Esophagus muscularis mucosa (tissue), 4 donors: ENCODE measurements around the gene H6PD. TPM values are rescaled to one million over a fixed set of nuclear protein-coding genes. Genes with fewer than 3 reads are reported as not detected.
A peak's percentile ranks its signal among the peaks of the same experiment; 100 is the strongest.

ENCODE experiments used
- DNase-seq: peaks from one replicate; pipeline ENCODE4 v3.0.0-alpha.2; 2017; ENCODE audit errors: extremely low spot score
- H3K27ac ChIP-seq, 4 donors: fragments of 200-600 bp; sonication (generic); replicated peaks in 1 of 4; 1 replicate in 3 of 4; 2 replicates in 1 of 4; pipeline ENCODE4 v1.5.1; 2016 to 2019; ENCODE audit warnings: mild to moderate bottlenecking in 1 of 4
- H3K27me3 ChIP-seq, 4 donors: fragments of 200-600 bp; sonication (generic); one replicate each; pipeline versions ENCODE4 v1.5.1 to v1.6.0; 2016 to 2019
- H3K36me3 ChIP-seq, 4 donors: fragments of 200-600 bp; sonication (generic); one replicate each; pipeline ENCODE4 v1.5.1; 2016 to 2019
- H3K4me1 ChIP-seq, 4 donors: fragments of 200-600 bp; sonication (generic); one replicate each; pipeline ENCODE4 v1.5.1; 2016 to 2019
- H3K4me3 ChIP-seq, 4 donors: fragments of 200-600 bp; sonication (generic); 1 replicate in 2 of 4; 2 replicates in 2 of 4; pipeline ENCODE4 v1.5.1; 2016 to 2019; ENCODE audit warnings: mild to moderate bottlenecking in 4 of 4, moderate library complexity in 1 of 4
- H3K9me3 ChIP-seq, 4 donors: fragments of 200-600 bp; sonication (generic); 1 replicate in 3 of 4; 2 replicates in 1 of 4; pipeline ENCODE4 v1.5.1; 2016 to 2019
- CTCF ChIP-seq, 3 experiments: fragments of 200-600 bp in 2 of 3; fragments of 450-650 bp in 1 of 3; sonication (generic) in 2 of 3; IDR thresholded peaks; one replicate each; pipeline ENCODE4 v1.5.1; 2017 to 2019; ENCODE audit warnings: antibody characterized with exemption in 3 of 3, mild to moderate bottlenecking in 2 of 3, moderate library complexity in 1 of 3
- EP300 ChIP-seq: sonication (generic); formaldehyde crosslinking; IDR thresholded peaks from one replicate; pipeline ENCODE4 v1.6.1; 2017; ENCODE audit warnings: antibody characterized with exemption
- POLR2A ChIP-seq: fragments of 450-650 bp; IDR thresholded peaks from one replicate; pipeline ENCODE4 v1.6.1; 2017; ENCODE audit warnings: antibody characterized with exemption, moderate library complexity, mild to moderate bottlenecking, low read depth
- POLR2AphosphoS5 ChIP-seq, 2 donors: sonication (generic); formaldehyde crosslinking; IDR thresholded peaks; one replicate each; pipeline ENCODE4 v1.6.1; 2017; ENCODE audit warnings: antibody characterized with exemption in 2 of 2
- WGBS: methylation state at CpG from one replicate; pipeline ENCODE4 v1.1.5; 2018; 5-methylcytosine and 5-hydroxymethylcytosine counted together
- intact Hi-C: fragments of 100-400 bp; cut with DNase I; formaldehyde crosslinking; loops from one replicate; pipeline ENCODE4 v1.15.1; 2023
- total RNA-seq, 4 donors: library from RNA; depleted of rRNA; stranded (reverse); fragments of >200 nt; gene quantifications; one replicate each; pipeline versions ENCODE4 v1.1.0 to v1.2.1, GENCODE V29; 2016

The H6PD gene
- total RNA-seq, 4 donors from 2014 or later: 31.1 to 54.4 (median 38.4) TPM

DNA sequence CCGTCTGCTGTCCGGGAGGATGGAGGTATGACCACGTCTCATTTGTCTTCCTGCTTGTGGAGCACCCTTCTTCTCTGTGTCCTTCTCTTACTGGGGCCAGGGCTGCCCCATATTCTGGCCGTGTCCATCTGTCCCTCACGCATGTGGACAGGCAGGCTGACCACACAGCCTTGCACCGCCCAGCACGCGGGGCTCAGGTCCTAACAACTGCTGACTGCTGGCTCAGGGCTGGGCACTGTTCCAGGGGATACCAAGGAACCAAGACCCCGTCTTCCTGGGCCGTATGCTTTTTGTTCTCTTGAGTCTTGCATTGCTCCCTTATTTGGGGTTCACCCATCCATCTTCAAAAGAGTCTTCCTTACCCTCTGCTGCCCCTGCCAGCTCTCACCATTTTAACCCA, 40.6 kb downstream of the H6PD start:
- no peak for DNase-seq
- WGBS: 78% methylated on average over 8 of the region's 10 CpGs
- intact Hi-C loops: no loop called here
- H3K4me1 ChIP-seq: peaks cover 8 to 25% (median 13%) of the 10 kb centered on the region in 4 donors
- no peaks in the 10 kb centered on the region for H3K27me3 ChIP-seq
- no peaks in the 10 kb centered on the region for H3K9me3 ChIP-seq
- H3K27ac ChIP-seq: no peak overlapping the region
- no peak overlapping the region for H3K4me3 ChIP-seq
- H3K36me3 ChIP-seq: peaks cover 0 to 3% (median 0%) of the 10 kb centered on the region in 4 donors
- no peak for TF ChIP-seq CTCF (IDR thresholded peaks at IDR 0.05)
- no peak for TF ChIP-seq POLR2A
- TF ChIP-seq POLR2AphosphoS5 (IDR thresholded peaks at IDR 0.05): no peak
- TF ChIP-seq EP300: no peak

- intact Hi-C loops: no loop called here
- 79% methylated on average over 9 of the region's 12 CpGs for WGBS
- peaks cover 7 to 25% (median 13%) of the 10 kb centered on the region in 4 donors for H3K4me1 ChIP-seq
- DNase-seq: no peak
- H3K27ac ChIP-seq: no peak overlapping the region
- H3K9me3 ChIP-seq: no peaks in the 10 kb centered on the region
- peaks cover 0 to 3% (median 0%) of the 10 kb centered on the region in 4 donors for H3K36me3 ChIP-seq
- no peaks in the 10 kb centered on the region for H3K27me3 ChIP-seq
- no peak overlapping the region for H3K4me3 ChIP-seq
- TF ChIP-seq POLR2AphosphoS5 (IDR thresholded peaks at IDR 0.05) (no peak), POLR2A (no peak), CTCF (IDR thresholded peaks at IDR 0.05) (no peak), EP300 (no peak)
These were observed 41.0 kb downstream of the H6PD start for GRCh38 chr1:9275567-9276034.

DNA sequence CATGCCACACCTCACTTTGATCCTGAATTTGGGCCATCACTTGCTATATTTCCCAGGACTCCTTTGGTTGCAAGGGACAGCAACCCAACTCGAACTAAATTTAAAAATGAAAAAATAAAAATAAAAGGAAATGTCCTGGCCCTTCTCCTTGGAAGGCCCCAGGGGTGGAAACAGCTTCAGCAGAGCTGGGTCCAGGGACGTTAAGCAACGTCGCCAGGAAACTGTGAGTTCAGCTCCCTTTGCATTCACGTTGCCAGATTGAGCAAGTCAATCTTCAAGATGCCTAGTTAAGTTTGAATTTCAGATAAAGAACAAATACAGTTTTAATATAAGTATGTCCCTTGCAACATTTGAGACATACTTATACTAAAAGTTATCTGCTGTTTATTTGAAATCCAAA, 43.5 kb downstream of the H6PD start:
- intact Hi-C loops: no loop called here

DNA sequence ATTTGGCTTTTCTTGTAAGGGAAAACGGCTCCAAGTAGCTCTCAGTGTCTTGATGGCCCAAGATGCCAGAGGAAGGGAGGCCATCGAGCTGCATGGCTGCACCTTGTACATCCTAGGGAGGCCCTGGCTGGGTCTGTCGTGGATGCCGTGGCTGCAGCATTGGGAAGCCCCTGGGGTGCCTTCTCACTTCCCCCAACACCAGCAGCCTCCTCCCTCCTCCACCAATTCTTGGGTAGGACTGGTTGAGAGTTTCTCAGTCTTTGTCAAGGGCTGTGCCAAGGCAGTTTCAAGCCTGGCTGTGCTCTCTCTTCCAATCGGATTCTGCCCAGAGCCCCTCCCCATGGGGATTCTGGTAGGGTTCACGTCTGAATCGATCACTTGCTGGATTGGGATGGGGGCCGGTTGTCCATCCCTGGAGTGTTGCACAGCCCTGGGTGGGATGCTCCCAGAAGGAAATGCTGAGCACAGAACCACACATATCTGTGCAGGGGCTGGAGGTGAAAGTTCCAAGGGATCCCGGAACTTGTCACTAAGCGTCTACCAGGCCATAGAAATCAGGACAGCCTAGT, 44.1 kb downstream of the H6PD start:
- Histone ChIP-seq H3K4me3 (no peak overlapping the region), H3K27ac (no peak overlapping the region), H3K36me3 (no peaks in the 10 kb centered on the region), H3K27me3 (no peaks in the 10 kb centered on the region), H3K4me1 (peaks cover 4 to 33% (median 25%) of the 10 kb centered on the region in 4 donors), H3K9me3 (no peaks in the 10 kb centered on the region)
- no peak for DNase-seq
- TF ChIP-seq POLR2AphosphoS5 (IDR thresholded peaks at IDR 0.05) (no peak), EP300 (no peak), CTCF (IDR thresholded peaks at IDR 0.05) (no peak), POLR2A (no peak)
- intact Hi-C loops: no loop called here
- WGBS: 79% methylated on average over 9 of the region's 10 CpGs

More for the DNA sequence above, 43.5 kb downstream of the H6PD start:
- DNase-seq: no peak
- no peaks in the 10 kb centered on the region for H3K9me3 ChIP-seq
- H3K4me3 ChIP-seq: no peak overlapping the region
- 62% methylated on average over 5 of the region's 5 CpGs for WGBS
- peak in 1 of 2 donors; percentile 8 for TF ChIP-seq POLR2AphosphoS5 (IDR thresholded peaks at IDR 0.05)
- no peak for TF ChIP-seq POLR2A
- peaks cover 4 to 33% (median 25%) of the 10 kb centered on the region in 4 donors for H3K4me1 ChIP-seq
- H3K27ac ChIP-seq: no peak overlapping the region
- no peaks in the 10 kb centered on the region for H3K36me3 ChIP-seq
- no peaks in the 10 kb centered on the region for H3K27me3 ChIP-seq

DNA sequence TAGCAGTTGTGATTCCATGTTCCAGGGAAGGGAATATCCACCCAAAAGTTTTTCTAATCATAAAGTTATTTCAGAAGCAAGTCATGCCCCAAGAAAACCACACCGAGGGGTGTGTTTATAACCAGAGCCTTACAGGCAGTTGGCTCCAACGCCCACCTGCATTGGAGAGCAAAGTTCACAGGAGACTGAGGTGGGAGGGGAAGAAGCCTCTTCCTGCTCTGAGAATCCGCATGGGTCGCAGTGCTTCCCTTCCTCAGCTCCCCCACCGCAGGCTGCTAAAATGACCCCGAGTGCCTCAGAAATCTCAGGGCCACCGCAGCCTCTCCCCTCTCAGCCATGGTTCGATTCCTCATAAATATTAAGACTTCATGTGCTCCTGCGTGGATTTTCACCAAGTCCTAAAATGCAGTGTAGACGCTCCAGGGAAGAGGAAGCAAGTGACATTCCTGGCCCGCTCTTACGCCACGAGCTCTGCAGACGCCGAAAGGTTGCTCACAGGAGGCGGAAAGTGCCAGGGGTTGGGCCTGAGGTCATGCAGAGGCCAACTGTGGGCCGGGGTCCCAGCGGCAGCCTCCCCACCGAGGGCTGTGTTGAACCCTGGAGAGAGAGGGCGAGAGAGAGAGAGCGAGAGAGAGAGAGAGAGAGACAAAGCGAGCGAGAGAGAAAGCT, 44.7 kb downstream of the H6PD start:
- Histone ChIP-seq H3K27me3 (no peaks in the 10 kb centered on the region), H3K4me1 (peaks cover 4 to 33% (median 25%) of the 10 kb centered on the region in 4 donors), H3K4me3 (no peak overlapping the region), H3K36me3 (no peaks in the 10 kb centered on the region), H3K9me3 (no peaks in the 10 kb centered on the region), H3K27ac (no peak overlapping the region)
- intact Hi-C loops: no loop called here
- DNase-seq: no peak
- 86% methylated on average over 21 of the region's 23 CpGs for WGBS
- no peak for TF ChIP-seq EP300
- TF ChIP-seq POLR2A: no peak
- no peak for TF ChIP-seq CTCF (IDR thresholded peaks at IDR 0.05)
- no peak for TF ChIP-seq POLR2AphosphoS5 (IDR thresholded peaks at IDR 0.05)
